IPS-20b (cell line): ENCODE measurements around the gene CLCF1.

Experiments used
- H3K27ac ChIP-seq: one replicate; pipeline ENCODE4 v1.5.1; 2013; ENCODE audit warnings: low read length
- H3K27me3 ChIP-seq: 2 replicates; pipeline ENCODE4 v1.6.1; 2013; ENCODE audit warnings: mild to moderate bottlenecking, low read length, inconsistent platforms; ENCODE audit not compliant: insufficient read depth
- H3K36me3 ChIP-seq: 2 replicates; pipeline ENCODE4 v1.6.1; 2013; ENCODE audit warnings: low read depth, mild to moderate bottlenecking, inconsistent platforms, low read length, moderate library complexity; ENCODE audit not compliant: insufficient read depth
- H3K4me1 ChIP-seq: 2 replicates; pipeline ENCODE4 v1.6.1; 2013; ENCODE audit warnings: mild to moderate bottlenecking, control low read depth, inconsistent platforms, low read length, moderate library complexity; ENCODE audit not compliant: insufficient read depth
- H3K4me3 ChIP-seq: 2 replicates; pipeline ENCODE4 v1.5.1; 2013; ENCODE audit warnings: mild to moderate bottlenecking, low read length, inconsistent platforms
- H3K9ac ChIP-seq: 2 replicates; pipeline ENCODE4 v1.6.1; 2013; ENCODE audit warnings: low read depth, mild to moderate bottlenecking, inconsistent platforms, low read length, moderate library complexity
- H3K9me3 ChIP-seq: 2 replicates; pipeline ENCODE4 v1.6.1; 2013; ENCODE audit warnings: mild to moderate bottlenecking, low read depth, low read length, inconsistent platforms; ENCODE audit not compliant: insufficient read depth

Gene CLCF1

DNA sequence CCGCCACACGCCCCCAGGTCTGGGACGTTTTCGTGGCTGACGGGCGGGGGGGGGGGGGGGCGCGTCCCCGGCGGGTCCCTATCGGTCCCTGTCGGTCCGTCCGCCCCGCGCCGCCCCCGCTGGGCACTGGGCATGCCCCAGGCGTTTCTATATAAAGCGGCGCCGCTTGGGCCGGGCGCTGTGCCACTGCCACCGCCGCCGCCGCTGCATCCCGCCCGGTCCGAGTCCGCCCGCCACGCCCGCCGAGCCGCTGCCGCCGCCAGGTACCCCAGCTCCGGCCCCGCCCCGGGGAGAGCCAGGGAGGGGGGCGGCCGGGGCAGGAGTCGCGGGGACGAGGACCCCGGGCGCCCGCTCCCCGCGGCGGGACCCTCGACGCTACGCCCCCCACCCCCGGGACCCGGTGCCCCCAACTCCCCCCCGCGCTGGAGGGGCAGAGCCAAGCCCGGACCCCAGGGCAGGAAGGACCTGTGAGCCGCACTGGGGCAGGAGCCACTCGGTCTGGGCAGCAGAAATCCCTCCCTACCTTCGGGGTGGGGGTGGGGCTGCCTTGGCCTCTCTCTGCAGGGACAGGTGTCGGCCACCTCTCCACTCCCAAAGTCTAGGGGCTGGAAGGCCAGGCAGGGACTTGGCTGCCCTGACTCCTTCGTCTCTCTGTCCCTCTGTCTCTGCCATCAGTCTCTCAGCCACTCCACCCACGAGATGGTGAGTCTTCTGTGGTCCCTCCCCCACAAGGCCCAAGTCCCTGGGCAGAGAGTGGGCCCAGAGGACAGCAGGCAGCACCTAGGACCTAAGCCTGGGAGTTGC lies 42.3 kb upstream of the CLCF1 start, which contains the start of gene CARNS1:
Gene CARNS1, plus strand, starts transcription at position 178 of the 804 bp plus-strand sequence. Its CDS starts 522 bp downstream, at position 700.
- Histone ChIP-seq H3K4me3 (peak within 1 kb of the TSS; percentile 63; the same call in 1 of the 2 replicates), H3K27me3 (peaks cover 51% of the 10 kb centered on the region), H3K36me3 (no peaks in the 10 kb centered on the region), H3K9me3 (no peaks in the 10 kb centered on the region), H3K9ac (no peak within 1 kb of the TSS), H3K27ac (no peak within 1 kb of the TSS), H3K4me1 (0 out of 2 replicates have a peak, but pooled peaks cover 3% of the 10 kb centered on the region)

DNA sequence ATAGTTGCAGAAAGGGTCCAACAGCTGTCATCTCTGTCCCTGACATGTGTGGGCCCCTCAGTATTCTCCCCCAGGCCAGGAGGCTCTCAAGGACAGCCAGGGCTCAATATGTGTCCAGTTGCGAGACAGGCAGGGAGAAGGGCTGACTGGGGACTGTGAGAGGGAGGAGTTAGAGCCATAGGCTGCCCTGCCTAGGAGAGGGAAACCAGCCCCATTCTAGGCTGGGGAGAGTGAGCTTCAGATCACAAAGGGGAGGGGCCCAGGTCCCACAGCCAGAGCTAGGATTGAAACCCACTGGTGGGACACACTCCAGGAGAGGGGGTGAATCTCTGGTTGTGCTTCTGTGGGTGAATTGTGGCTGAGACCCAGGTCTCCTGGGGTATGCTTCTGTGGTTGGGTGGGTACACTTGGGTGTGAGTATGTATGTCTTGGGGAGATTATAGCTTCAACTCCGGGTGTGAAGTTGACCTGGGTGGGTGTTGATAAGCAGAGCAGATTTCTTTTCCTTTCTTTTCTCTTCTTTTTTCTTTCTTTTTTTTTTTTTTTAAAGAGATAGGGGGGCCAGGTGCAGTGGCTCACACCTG lies 40.0 kb upstream of the CLCF1 start:
- H3K4me1 ChIP-seq: peaks cover 6% of the 10 kb centered on the region; the same call in 1 of the 2 replicates
- peaks cover 42% of the 10 kb centered on the region for H3K27me3 ChIP-seq

DNA sequence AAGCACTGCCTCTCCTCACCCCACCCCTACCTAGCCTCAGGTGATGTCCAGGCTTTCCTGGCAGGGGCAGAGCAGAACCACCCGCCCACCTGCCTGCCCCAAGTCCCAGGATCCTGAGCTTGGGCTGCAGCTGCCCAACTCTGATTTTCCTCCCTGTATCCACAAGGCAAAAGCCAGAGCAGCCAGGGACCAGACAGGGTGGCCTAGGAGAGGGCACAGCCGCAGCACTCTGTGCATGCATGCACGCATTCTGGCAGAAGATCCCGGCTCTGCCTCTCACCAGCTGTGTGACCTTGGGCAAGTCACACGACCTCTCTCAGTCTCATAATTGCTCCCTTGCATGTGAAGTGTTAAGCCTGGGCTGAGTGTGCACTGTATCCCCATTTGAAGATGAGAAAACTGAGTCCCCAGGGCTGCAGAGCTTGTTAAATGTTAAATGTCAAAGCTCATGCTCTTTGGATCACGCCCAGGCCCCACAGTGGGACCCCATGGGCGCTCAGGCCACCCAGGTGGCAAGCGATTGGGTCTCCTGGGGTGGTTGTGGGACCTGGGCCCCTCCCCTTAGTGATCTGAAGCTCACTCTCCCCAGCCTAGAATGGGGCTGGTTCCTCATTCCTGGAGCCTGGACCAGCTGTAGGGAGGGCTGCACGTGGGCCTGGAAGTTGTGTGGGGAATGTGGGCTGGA lies 39.2 kb upstream of the CLCF1 start:
- Histone ChIP-seq H3K36me3 (no peaks in the 10 kb centered on the region), H3K4me1 (peaks cover 6% of the 10 kb centered on the region; the same call in 1 of the 2 replicates), H3K9me3 (no peaks in the 10 kb centered on the region), H3K27me3 (peaks cover 42% of the 10 kb centered on the region), H3K27ac (no peak overlapping the region), H3K4me3 (no peak overlapping the region), H3K9ac (no peak overlapping the region)

More for the DNA sequence above, 40.0 kb upstream of the CLCF1 start:
- Histone ChIP-seq H3K4me3 (no peak overlapping the region), H3K9ac (no peak overlapping the region), H3K9me3 (no peaks in the 10 kb centered on the region), H3K36me3 (no peaks in the 10 kb centered on the region), H3K27ac (no peak overlapping the region)

DNA sequence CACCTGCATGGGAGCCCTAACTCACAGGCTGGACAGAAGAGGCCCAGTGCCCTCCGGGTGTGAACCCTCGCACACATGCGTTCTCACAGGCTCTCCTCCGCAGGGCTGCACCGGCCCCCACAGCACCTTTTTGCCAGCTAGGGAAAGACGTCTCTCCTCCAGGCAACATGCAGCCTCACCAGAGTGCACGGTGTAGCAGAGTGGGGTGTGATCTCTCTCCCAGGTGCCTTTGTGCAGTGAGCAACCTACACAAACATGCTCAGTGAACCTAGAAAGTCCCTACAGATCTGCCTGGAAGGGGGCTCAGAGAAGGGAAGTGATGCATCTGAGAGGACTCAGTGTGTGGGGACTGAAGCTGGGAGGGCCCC lies 38.4 kb upstream of the CLCF1 start:
- H3K36me3 ChIP-seq: no peaks in the 10 kb centered on the region
- no peaks in the 10 kb centered on the region for H3K9me3 ChIP-seq
- H3K4me3 ChIP-seq: no peak overlapping the region
- peaks cover 6% of the 10 kb centered on the region; the same call in 1 of the 2 replicates for H3K4me1 ChIP-seq
- H3K27ac ChIP-seq: no peak overlapping the region
- peaks cover 42% of the 10 kb centered on the region for H3K27me3 ChIP-seq
- no peak overlapping the region for H3K9ac ChIP-seq

DNA sequence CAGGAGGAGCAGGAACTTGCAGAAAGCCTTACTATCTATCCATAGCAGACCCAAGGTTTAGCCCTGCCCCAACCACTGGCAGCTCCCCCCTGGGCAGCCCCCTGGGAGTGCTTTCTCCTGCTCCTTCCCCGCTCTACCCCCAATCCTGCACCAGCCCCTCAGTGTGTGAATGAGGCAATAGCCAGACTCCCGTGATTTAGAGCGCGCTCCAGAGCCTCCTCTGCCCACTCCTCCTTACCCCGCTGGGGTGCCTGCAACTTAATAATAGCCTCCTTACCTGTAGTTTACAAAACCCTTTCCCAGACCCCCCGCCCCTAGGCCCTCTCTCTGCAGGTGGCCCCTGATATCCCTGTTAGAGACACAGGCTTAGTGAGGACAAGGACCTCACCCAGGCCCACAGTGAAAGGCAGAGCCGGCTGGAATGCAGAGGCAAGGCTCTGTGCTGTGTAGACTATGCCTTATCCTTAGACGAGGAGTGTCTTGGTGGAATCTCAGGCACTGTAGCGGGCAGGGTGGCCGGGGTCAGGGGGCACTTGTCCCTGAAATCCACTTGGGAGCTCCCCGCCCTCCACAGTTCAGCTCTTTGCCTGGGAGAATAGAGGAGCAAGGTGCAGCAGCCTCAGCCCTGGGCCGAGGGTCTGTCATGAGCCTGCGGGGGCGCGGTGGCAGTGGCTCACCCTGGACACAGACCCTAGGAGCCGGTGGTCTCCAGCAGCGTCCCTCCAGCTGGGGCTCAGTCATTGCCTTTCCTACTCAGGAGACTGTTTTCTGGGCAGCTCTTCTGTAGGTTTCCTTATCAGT lies 37.8 kb upstream of the CLCF1 start:
- Histone ChIP-seq H3K36me3 (no peaks in the 10 kb centered on the region), H3K4me3 (no peak overlapping the region), H3K9ac (no peak overlapping the region), H3K27ac (no peak overlapping the region), H3K4me1 (peaks cover 6% of the 10 kb centered on the region; the same call in 1 of the 2 replicates), H3K9me3 (no peaks in the 10 kb centered on the region), H3K27me3 (peaks cover 38% of the 10 kb centered on the region)

DNA sequence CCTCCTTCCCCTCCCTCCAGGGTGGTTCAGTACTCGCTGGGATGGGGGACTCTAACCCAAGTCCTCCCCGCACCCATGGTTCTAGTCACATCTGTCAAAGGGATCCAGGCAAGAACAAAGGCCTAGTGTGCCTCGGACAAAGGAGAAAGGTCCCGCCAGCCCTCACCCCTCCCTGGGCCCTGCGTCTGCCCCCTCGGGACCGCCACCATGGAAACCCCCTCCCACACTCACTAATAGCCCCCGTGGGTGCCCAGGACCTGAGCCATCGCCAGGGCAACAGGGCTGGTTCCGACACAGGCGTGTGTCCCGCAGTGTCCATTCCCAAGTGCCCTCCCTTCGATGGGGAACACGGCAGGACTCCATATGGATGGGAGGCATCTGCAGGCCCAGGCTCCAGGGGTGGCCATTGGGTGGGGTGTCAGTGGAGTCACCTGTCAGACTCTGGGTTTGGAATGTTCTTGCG lies 37.0 kb upstream of the CLCF1 start:
- Histone ChIP-seq H3K9me3 (no peaks in the 10 kb centered on the region), H3K36me3 (no peaks in the 10 kb centered on the region), H3K27me3 (peaks cover 34% of the 10 kb centered on the region), H3K4me3 (no peak overlapping the region), H3K9ac (no peak overlapping the region), H3K27ac (no peak overlapping the region), H3K4me1 (peaks cover 3% of the 10 kb centered on the region; the same call in 1 of the 2 replicates)

DNA sequence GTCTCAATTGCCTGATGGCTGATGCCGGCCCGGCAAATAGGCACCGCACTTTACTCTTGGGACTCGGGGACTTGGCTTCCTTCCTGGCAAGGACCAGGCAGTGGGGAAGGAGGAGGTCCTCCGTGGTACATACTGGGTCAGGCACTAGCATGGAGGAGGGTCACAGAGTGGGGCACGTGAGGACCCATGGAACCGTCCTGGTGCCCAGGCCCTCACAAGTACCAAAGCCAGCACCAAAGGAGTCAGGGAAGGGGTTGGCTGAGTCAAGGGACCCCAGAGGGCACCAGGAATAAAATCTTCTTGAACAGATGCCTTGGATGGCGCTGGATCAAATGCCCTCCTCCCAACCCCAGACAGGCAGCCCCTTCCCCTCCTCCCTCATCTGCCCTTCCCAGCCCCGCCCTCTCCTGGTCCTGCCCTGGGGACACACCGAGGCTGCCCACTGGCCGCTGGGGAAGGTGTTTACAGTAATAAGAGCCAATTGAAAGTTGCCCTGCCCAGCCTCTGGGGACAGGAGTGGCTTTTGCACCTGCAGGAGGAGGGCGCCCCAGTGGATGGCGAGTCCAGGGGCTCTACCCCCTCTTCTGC lies 36.5 kb upstream of the CLCF1 start:
- Histone ChIP-seq H3K4me1 (peaks cover 3% of the 10 kb centered on the region; the same call in 1 of the 2 replicates), H3K4me3 (no peak overlapping the region), H3K9me3 (no peaks in the 10 kb centered on the region), H3K27ac (no peak overlapping the region), H3K9ac (no peak overlapping the region), H3K36me3 (no peaks in the 10 kb centered on the region), H3K27me3 (peaks cover 30% of the 10 kb centered on the region)

DNA sequence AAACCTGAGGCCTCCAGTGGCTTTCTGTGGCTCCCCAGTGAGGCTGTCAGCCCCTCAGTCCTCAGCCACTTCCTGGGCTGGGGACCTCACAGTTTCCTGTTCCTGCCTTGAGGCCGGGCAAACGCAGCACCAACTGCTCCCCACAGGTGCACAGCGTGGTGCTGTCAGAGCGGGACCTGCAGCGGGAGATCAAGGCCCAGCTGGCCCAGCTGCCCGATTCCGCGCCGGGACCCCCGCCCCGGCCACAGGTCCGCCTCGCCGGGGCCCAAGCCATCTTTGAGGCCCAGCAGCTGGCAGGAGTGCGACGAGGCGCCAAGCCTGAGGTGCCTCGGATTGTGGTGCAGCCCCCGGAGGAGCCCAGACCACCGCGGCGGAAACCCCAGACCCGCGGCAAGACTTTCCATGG lies 35.9 kb upstream of the CLCF1 start:
- H3K9ac ChIP-seq: no peak overlapping the region
- no peak overlapping the region for H3K4me3 ChIP-seq
- peaks cover 24% of the 10 kb centered on the region for H3K27me3 ChIP-seq
- H3K9me3 ChIP-seq: no peaks in the 10 kb centered on the region
- H3K4me1 ChIP-seq: peaks cover 3% of the 10 kb centered on the region; the same call in 1 of the 2 replicates
- no peaks in the 10 kb centered on the region for H3K36me3 ChIP-seq
- H3K27ac ChIP-seq: no peak overlapping the region

DNA sequence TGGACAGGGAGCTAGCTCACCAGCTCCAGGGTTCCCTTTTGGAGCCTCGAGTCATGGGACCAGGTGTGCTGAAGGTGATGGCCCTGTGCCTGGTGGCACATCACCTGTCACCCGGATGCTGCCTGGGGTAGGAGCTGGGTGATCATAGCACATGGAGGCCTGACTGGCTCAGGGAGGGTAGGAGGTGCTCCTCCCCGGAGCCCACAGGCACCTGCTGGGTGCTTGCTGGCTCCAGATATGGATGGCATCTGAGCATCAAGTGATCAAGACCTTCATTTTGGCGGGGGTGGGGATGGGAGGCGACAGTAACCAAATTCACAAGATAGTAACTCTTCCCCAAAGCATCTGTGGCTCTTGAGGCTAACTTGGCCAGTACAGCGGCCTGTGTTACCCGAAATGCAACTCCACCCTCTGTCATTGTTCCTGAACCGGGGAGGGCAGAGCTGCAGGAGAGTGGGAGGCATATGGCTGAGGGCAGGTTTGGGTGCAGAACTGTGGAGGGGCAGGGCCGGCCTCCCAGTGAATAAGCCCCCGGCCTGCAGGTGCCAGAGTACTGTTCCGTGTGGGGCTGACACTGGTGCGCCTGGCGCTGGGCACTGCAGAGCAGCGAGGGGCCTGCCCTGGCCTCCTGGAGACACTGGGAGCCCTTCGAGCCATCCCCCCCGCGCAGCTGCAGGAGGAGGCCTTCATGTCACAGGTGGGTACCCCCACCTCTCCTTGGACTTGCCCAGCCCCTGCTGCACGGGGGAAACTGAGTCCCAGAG lies 35.2 kb upstream of the CLCF1 start:
- Histone ChIP-seq H3K9ac (no peak overlapping the region), H3K36me3 (no peaks in the 10 kb centered on the region), H3K4me1 (peaks cover 3% of the 10 kb centered on the region; the same call in 1 of the 2 replicates), H3K4me3 (no peak overlapping the region), H3K27ac (no peak overlapping the region), H3K9me3 (no peaks in the 10 kb centered on the region), H3K27me3 (peaks cover 24% of the 10 kb centered on the region)

DNA sequence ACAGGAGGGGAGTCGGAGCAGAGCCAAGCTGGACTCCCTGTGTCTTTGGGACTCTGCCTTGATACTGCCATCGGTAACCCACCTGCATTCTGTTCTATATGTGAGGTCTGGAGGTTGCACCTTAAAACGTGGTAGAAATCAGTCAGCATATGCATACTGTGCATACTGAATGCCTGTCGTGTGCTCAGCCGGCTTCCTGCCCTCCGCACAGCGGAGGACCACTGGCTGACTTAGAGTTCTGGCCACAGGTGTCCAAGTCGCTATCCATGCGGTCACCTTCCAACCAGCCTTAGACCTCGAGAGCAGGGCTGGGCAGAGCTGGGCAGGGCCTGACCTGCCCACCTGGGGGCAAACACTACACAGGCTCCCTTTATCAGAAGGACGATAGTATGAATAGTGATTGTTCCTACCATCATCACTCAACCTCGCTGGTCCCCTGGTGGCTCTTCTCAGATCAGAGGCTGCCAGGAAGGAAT lies 34.3 kb upstream of the CLCF1 start:
- no peaks in the 10 kb centered on the region for H3K36me3 ChIP-seq
- no peak overlapping the region for H3K9ac ChIP-seq
- no peaks in the 10 kb centered on the region for H3K9me3 ChIP-seq
- peaks cover 16% of the 10 kb centered on the region for H3K27me3 ChIP-seq
- H3K4me3 ChIP-seq: no peak overlapping the region
- peaks cover 3% of the 10 kb centered on the region; the same call in 1 of the 2 replicates for H3K4me1 ChIP-seq
- no peak overlapping the region for H3K27ac ChIP-seq
